Measurements from ENCODE around the gene NUDCD3.
"Not testable (repeated sequence)": the region's sequence is repeated elsewhere in the genome, so short reads cannot be mapped to it uniquely, and the experiment has no call there.

NUDCD3 gene

DNA sequence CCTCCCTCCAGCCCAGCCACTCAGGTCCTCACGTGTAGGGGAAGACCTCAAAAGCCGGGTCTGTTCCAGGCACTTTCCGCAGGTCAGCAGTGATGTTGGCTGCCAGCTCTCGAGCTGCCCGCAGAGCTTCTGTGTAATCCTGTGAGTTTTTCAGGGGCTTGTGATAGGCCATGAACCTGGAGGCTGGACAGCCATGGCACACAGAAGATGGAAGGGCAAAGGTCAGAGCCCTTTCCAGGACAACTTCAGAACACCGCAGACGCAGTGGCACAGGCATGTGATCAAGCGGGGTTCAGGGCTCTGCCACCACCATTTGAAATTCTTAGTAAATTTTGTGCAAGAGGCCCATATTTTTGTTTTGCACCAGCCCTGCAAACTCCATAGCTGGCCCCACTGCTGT lies 26.7 kb upstream of the NUDCD3 start:
- DNase-seq = no peak

DNA sequence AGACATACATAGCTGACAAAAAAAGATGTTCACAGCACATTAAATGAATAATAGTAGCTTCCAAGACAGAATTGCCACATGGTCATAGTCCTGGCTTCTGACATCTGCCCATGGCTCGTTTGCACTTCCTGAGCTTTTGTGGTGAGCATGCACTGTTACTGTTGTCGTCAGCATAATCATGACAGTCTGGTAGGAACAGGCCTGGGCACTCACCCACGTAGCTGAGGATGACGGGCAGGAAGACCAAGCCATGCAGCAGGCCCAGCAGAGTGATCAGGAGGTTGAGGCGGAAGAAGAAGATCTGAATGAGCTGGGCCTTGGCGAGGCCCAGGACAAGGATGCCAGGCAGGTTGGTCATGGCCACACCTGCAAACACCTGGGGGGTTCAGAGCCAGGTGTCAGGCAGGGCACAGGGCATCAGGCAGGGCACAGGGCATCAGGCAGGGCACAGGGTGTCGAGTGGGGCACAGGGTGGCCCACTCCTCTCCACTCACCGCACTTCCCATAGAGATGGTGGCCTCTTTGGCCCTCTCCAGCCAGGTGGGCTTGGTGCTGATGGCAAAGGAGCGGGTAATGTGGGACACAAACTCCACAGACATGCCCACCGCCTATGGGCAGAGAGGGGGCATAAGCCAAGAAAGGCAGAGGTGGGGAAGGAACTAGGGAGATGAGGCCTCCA lies 25.3 kb upstream of the NUDCD3 start:
- DNase-seq = no peak

DNA sequence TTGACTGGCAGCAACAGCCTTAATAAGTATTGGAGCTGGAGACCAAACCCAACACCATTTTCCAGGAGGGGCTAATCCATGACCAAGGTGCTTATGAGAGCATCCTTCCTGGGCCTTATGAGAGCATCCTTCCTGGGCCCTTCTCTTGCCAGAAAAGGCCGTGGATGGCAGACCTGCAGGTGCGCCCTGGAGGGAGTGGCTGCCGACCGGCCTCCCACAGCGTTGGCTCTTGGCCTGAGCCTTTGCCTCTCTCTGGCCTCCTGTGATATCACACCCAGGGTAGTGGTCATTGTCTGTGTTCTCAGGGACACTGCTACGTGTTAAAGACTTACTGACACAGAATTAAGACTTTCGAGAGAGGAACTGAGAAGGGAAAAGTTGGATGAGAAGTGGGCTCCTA lies 22.3 kb upstream of the NUDCD3 start:
- DNase-seq = no peak

DNA sequence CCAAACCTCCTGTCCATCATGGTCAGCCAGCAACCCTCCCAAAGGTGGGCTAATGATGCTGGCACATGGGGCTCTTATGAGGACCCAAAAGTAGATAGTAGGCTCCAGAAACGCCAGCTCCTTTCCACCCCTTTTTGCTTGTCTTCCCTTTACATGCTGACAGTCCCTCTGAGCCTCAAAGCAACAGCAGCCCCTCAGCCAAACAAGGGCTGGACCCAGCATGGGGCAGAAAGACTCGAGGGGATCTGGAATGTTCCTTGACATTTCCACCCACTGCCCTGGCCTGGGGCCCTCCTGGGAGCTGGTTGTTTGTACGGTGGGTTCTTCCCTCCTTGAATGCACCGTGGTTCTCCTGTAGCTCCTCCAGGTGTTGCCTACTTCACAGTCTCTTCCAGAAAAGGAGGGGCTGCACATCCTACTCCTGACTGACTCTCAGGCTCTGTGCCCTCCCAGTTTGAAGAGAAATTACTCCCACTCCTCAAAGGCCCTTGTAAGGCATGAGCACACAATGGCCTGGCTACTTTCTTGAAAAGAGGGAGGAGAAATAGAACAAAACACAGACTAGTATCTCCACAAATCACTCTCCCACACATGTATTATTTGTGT lies 21.5 kb upstream of the NUDCD3 start:
- DNase-seq = no peak

DNA sequence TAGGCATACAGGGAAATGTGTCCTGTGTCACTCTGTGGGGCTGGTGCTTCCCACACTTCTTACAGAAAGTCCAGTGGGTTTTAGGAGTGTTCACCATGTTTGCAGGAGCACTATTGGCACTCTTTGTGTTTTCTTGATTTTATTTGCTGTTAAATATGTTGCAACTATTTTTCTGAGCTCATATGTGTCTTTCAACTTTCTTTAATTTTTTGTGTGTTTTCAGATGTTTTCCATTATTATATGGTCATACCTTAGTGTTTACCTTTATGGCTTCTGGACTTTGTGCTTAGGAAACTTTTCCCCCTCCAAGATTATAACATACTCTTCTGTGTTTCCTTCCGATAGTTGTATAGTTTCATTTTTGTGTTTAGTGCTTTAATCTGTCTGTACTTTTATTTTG lies 20.8 kb upstream of the NUDCD3 start:
- no peak for DNase-seq

DNA sequence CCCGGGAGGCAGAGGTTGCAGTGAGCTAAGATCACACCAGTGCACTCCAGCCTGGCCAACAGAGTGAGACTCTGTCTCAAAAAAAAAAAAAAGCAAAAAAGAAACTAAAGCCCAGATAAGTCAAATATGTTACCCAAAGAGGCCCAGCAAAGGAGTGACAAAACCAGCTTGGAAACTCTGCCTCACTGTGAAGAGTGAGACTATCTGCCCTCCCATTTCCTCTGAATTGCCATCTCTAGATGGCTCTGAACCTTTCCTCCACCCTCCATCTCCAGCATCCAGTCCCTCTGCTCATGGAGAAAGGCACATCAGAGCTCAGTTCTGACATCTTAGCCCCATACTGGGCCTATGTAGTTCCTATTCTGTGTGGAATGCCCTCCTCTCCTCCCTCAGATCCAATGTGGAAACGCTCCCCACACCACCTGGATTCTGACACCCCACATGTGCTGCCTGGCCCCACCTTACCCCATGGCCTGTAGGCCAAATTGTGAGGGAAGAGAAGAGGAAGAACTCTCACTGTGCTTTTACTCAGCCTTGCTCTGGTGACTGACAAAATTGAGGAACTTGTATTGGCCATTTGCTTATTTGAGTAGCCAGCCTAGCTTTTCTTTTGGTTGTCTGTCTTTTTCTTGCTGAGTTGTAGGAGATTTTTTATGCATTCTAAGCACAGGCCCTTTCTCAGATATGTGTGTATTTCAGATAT lies 18.0 kb upstream of the NUDCD3 start:
- DNase-seq = no peak

DNA sequence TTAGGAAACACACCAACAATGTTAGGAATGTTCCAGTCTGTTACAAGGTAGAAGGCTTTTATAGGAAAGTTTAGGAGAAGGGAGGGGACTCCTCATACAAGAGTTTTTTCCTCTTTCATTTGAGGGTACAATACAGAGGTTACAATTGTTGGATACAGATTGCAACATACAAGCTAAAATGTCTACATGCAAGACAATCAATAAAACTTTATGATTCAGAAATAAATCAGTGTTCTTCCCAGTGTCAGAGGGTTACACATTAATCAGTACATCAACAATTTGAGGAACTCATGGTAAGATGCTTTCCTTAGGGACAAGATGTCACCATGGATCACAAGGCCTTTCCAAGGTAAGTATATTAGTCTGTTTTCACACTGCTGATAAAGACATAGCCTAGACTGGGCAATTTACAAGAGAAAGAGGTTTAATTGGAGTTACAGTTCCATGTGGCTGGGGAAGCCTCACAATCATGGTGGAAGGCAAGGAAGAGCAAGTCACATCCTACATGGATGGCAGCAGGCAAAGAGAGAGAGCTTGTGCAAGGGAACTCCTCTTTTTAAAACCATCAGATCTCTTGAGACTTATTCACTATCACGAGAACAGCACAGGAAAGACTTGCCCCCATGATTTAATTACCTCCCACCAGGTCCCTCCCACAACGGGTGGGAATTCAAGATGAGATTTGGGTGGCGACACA lies 16.3 kb upstream of the NUDCD3 start:
- DNase-seq = not testable (repeated sequence)

DNA sequence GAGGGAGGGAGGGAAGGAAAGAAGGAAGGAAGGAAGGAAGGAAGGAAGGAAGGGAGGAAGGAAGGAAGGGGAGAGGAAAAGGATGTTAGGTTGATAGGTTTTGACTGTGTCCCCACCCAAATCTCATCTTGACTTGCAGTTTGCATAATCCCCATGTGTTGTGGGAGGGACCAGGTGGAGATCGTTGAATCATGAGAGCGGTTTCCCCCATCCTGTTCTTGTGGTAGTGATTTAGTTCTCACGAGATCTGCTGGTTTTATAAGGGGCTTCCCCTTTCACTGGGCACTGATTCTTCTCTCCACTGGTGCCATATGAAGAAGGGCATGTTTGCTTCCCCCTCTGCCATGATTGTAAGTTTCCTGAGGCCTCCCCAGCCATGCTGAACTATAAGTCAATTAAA lies 15.1 kb upstream of the NUDCD3 start:
- no peak for DNase-seq

DNA sequence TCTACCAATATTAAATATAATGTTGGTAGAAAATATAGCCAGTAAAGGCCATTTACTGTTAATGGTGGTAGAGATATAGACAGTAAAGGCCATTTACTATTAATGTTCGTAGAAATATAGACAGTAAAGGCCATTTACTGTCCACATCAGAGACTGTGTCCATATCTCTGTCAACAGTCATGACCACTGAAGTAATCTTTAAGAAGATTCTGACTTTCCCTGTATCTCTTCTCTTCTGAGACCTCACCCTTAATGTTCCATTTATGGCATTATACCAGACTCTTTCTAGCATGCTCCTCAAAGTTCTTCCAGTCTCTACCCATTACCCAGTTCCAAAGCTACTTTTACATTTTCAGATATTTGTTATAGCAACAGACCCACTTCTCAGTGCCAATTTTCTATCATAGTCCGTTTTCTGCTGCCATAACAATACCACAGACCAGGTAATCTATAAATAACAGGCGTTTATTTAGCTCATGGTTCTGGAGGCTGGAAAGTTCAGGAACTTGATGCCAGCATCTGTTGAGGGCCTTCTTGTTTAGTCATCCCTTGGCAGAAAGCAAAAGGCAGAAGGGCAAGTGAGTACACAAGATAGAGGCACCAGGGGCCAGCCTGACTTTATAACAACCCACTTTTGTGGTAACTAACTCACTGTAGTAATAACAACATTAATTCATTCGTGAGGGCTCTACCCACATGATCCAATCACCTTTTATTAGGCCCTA lies 7.9 kb upstream of the NUDCD3 start:
- DNase-seq = peak; percentile 6

DNA sequence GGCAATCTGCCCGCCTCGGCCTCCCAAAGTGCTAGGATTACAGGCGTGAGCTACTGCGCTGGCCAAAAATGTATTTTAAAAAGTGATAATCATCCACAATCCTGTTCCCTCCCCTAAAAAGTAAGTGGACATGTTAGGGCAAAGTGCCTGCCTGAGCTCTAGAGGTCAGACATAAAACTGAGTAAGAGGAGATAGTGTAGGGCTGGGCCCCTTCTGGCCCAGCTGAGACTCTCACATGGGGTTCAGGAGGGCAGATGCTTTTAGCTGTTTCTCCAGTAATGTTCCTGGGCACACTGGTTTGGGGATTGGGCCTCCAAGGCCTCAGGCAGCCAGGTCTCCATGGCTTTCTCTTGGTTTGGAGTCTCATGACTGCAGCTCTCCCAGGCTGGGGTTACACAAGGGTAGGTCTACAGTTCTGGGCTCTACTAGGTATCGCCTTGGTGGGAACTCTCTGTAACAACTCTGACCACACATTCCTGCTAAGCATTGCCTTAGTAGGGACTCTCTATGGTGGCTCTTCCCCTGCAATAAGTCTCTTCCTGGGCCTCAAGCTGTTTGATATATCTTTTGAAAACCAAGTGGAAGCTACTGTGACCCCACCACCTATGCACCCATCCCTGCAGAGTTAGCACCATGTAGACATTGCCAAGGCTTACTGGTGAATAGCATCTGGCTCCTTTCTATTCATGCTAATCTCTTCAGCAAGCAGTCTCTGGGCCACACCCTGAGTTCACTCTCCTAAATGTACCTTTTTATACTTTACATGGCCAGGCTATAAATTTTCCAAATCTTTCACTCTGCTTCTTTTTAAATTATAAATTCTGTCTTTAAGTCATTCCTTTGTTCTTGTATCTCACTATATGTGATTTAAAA lies 6.9 kb upstream of the NUDCD3 start:
- no peak for DNase-seq

DNA sequence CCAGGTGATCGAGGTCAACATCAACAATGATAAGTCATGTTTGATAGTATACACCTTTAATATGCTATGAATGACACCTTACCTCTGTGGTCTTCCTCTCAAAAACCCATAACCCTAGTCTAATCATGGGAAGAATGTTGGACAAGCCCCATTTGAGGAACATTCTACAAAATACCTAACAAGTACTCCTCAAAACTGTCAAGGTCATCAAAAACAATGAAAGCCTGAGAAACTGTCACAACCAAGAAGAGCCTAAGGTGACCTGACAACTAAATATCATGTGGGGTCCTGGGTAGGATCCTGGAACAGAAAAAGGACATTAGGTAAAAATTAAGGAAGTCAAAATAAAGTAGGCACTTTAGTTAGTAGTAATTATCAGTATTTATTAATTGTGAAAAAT lies 5.9 kb upstream of the NUDCD3 start:
- DNase-seq = no peak

DNA sequence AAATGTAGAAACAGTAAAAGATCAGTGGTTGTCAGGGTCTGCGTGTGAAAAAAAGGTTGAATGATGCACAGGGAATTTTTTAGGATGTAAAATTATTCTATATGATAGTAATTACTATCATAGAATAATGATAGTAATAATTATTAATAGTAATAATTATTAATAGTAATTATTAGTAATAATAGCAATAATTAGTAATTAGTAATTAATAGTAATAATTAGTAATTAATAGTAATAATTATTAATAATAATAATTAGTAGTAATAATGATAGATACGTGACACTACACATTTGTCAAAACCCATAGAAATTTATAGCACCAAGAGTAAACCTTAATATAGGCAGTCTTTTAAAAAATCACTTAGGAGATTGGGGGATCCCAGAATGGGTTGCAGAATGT lies 4.5 kb upstream of the NUDCD3 start:
- no peak for DNase-seq

DNA sequence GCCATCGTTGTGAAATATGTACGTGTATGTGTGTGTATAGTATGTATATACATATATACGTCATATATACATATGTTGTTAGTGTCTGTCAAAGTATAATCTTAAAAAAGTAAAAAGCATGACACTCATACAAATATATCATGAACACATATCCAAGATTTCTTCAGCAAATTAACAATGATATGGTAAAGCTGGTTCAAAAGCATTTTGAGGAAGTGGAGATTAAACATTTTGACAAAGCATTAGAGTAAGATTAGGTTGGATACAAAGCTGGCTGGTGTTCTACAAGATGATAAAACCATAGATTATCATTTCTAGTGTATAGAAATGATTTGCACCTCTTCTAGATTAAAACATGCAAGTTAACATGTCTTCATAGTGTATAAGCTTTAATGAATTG lies 771 bp upstream of the NUDCD3 start:
- peak; percentile 57 for DNase-seq

DNA sequence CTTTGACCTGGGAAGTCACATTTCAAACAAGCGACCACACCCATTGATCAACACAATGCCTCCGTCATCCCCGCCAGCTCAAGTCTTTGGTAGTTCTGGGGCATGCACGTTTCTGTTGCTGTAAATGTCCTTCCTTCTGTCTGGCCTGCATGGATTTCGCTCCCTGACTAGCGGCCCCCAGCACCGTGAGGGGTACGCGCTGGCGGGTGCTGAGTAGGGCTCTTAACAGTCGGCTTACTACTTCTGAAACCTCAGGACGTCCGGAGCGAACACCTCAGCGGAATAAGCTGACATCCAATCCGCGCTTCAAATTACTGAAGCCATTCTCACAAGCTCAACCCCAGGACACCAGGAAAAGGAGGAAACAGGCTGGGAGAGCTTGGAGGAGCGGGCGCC lies 505 bp downstream of the NUDCD3 start:
- peak; percentile 39 for DNase-seq

DNA sequence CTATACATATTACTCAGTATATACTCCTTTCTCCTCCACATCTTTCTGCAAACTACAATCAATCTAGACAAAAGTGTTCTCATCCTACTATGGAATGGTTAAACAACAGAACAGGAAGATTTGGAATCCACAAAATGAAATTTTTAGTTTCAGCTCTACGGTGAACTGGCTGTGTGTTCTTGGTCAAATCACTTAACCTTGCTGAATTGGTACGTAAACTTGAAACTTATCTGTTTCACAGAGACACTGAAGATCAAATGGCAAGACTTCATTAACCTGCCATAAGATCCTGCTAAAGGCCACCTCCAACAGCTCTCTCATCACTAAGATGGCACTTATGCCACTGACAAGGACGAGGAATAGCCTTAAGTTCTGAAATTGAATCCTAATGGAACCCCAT lies 1.5 kb downstream of the NUDCD3 start:
- DNase-seq = no peak

DNA sequence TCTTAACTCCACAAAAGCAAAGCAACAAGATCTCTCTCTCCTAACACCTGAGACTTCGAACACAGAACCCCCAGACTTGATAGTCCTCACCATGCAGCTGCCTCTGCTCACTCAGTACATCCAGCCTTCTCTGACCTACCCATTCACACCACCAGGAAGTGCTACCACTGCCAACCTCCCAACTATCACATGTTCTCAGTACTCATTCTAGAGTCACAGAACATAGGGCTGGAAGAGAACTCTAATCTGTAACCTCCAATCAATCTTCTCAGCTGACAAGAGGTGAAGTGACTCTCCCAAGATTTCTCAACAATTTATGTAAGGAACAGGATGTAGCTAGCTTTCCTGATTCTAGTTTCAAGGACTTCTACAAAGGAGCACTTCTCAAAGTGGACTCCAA lies 3.8 kb downstream of the NUDCD3 start:
- no peak for DNase-seq

DNA sequence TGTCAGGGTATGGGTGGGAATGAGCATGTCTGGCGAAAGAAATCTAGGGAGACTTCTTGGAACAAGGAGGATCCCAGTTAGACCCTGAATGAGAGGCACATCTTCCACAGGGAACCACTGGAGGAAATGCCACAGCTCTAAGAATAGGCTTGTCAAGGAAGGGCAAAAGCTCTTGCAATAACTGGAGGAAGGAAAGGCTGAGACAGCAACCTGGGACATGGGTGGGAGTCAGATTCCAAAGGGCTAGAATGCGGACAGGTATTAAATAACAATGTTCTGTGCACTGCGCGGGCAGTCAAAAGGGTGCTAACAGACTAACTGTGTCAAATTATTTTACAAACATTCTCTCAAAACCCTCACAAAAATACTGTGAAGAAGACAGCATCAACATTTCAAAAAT lies 4.5 kb downstream of the NUDCD3 start:
- no peak for DNase-seq

DNA sequence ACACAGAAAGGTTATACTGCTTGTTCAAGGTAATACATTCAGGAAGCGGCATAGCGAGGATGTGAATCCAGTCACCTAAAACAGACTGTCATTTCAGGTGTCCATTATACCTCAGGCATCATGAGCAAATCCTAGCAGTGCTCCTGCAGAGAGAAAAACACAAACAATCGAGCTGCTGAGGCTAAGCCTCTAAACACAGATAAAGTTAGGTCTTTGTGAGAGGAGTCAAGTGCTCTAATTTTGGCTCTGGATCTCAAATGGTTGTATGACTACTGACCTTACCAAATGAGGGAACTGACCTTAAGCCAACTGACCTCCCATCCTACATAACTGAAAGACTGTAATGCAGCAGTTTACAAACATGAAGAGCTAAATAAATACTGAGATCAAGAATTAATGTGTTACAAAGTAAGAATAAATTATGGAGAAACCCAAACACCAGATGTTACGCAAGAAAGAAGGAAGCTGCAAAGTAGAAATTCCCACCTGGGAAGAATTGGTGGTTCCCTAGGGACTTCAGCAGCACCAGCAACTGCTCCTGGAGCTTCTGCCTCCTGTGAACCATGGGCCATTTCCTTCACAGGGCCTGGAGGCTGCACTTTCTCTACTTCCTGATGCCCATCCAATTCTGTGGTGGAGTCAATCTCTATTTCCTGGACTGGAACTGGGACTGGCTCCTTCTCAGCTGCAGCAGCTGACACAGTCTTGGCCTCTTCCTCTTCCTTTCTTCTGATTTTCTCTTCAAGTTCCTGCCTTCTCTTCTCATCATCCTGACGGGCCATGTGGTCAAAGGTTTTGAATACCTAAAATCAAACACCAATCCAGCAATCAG lies 5.8 kb downstream of the NUDCD3 start:
- no peak for DNase-seq

DNA sequence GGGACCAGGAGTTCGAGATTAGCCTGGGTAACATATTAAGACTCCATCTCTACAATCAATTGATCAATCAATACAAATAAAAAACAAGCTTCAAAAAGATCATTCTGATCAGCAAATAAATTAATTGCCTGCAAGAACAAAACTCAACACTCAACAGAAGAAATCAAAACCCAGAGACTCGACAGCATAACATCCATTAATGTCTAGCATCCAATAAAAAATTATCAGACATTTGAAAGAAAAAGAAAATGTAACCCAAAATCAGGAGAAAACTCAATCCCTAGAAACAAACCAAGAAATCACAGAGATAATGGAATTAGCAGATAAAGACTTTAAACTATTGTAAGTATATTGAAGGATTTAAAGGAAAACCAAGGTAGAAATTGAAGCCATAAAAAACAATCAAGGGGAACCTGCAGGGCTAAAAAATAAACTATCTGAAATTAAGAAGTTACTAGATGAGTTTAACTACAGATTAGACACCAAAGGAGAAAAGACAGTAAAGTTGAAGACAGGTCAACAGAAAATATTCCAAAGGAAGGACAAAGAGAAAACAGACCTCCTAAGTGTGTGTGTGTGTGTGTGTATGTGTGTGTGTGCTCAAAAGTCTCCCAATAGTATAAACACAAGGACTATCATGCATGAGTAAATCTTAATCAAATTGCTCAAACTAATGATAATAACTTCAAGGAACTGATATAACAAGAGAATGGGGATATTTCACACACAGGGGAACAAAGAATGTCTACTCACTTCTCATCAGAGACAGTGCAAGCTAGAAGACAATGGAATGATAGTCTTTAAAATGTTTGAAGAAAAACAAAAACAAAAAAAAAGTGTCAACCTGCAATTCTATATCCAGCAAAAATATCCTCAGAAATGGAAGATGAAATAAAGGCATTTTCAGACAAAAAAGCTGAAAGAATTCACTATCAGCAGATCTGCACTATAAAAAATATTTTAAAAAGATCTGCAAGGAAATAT lies 7.7 kb downstream of the NUDCD3 start:
- no peak for DNase-seq

DNA sequence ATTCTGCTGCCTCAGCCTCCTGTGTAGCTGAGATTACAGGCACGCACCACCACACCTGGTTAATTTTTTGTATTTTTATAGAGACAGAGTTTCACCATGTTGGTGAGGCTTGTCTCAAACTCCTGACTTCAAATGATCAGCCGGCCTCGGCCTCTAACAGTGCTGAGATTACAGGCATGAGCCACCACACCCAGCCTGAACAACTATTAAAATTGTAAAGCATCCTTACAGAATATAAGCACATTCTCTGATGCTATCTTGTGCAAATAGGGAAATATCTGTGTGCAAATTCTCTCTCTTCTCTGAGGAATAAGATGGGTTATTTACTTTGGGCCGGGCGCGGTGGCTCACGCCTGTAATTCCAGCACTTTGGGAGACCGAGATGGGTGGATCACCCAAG lies 12.5 kb downstream of the NUDCD3 start:
- DNase-seq = no peak
